ENCODE data around the gene SART3. TPM values are rescaled to one million over a fixed set of nuclear protein-coding genes. Genes with fewer than 3 reads are reported as not detected.

The SART3 gene
- total RNA-seq, 1 donor from 2014 or later = 74.5 TPM

DNA sequence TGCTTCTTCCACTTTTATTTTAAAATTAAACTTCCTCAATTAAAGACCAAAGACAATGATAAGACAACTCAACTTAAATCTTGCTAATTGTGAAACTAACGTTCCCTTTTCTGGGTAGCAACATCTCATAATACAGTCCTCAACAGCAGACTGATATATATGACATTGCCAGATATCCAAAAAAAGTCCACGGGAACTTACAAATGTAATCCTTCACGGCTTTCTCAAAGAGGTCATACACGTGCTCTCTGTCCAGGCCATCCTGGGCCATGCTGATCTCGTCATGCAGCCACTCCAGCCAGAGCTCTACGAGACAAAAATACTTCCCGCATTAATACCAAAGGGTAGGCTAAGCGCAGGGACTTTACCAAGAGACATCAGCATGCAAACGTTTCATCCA is 13.3 kb downstream of the SART3 start:
- Mint-ChIP-seq H3K27ac (no peak overlapping the region), H3K4me3 (ENCODE audit: low read depth) (no peak overlapping the region), H3K9me3 (ENCODE audit: low read depth) (no peaks in the 10 kb centered on the region), H3K27me3 (no peaks in the 10 kb centered on the region), H3K36me3 (ENCODE audit: insufficient read depth) (peaks cover 23% of the 10 kb centered on the region), H3K4me1 (ENCODE audit: low read depth) (no peaks in the 10 kb centered on the region)
- TF ChIP-seq, protein P1, sequence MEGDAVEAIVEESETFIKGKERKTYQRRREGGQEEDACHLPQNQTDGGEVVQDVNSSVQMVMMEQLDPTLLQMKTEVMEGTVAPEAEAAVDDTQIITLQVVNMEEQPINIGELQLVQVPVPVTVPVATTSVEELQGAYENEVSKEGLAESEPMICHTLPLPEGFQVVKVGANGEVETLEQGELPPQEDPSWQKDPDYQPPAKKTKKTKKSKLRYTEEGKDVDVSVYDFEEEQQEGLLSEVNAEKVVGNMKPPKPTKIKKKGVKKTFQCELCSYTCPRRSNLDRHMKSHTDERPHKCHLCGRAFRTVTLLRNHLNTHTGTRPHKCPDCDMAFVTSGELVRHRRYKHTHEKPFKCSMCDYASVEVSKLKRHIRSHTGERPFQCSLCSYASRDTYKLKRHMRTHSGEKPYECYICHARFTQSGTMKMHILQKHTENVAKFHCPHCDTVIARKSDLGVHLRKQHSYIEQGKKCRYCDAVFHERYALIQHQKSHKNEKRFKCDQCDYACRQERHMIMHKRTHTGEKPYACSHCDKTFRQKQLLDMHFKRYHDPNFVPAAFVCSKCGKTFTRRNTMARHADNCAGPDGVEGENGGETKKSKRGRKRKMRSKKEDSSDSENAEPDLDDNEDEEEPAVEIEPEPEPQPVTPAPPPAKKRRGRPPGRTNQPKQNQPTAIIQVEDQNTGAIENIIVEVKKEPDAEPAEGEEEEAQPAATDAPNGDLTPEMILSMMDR (IDR thresholded peaks at IDR 0.05; ENCODE audit: unreplicated experiment) = no peak
- DNase-seq (ENCODE audit: low spot score, unreplicated experiment) = no peak

DNA sequence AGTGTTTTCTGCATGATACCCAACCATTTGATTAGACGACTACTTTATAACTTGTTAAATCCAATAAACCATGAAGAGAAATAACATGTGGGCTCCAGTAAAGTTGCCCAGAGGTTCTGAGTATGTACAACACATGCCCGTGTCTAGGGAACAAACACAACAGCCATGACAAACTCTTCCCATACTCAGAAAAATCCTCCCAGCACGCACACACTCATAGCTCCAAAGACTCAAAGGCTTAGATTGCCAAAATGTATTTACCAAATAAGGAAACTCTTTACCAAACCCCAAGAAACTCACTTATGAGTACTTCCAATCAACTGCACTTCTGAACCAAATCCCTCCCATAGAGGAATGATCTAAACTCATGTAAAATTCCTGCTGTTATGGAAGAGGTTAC is 17.3 kb downstream of the SART3 start:
- TF ChIP-seq, protein P1 (IDR thresholded peaks at IDR 0.05; ENCODE audit: unreplicated experiment) = no peak
- H3K4me1 Mint-ChIP-seq (ENCODE audit: low read depth) = peaks cover 2% of the 10 kb centered on the region
- H3K9me3 Mint-ChIP-seq (ENCODE audit: low read depth) = no peaks in the 10 kb centered on the region
- no peak overlapping the region for H3K4me3 Mint-ChIP-seq (ENCODE audit: low read depth)
- H3K27me3 Mint-ChIP-seq = no peaks in the 10 kb centered on the region
- H3K36me3 Mint-ChIP-seq (ENCODE audit: insufficient read depth) = peaks cover 23% of the 10 kb centered on the region
- H3K27ac Mint-ChIP-seq = peak overlapping the region; percentile 18
- DNase-seq (ENCODE audit: low spot score, unreplicated experiment) = no peak

DNA sequence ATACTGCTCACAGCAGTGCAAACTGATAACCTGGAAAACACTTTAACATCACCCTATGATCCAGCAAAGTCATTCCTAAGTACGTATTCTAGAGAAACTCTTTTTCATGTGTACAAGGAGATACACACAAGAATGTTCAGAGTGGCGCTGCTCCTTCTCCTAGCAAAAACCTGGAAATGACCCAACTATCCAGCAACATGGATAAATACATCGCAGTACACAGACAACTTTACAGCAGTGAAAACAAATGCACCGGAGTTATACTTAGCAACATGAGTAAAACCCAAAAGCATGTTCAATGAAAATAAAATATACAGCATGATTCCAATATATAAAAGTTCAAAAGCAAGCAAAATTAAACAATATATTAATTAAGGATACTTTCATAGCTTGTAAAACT is 18.7 kb downstream of the SART3 start:
- Mint-ChIP-seq H3K27me3 (no peaks in the 10 kb centered on the region), H3K4me3 (ENCODE audit: low read depth) (no peak overlapping the region), H3K27ac (no peak overlapping the region), H3K36me3 (ENCODE audit: insufficient read depth) (peaks cover 17% of the 10 kb centered on the region), H3K4me1 (ENCODE audit: low read depth) (peaks cover 2% of the 10 kb centered on the region), H3K9me3 (ENCODE audit: low read depth) (no peaks in the 10 kb centered on the region)
- TF ChIP-seq, protein P1 (IDR thresholded peaks at IDR 0.05; ENCODE audit: unreplicated experiment) = no peak
- DNase-seq (ENCODE audit: low spot score, unreplicated experiment) = no peak

DNA sequence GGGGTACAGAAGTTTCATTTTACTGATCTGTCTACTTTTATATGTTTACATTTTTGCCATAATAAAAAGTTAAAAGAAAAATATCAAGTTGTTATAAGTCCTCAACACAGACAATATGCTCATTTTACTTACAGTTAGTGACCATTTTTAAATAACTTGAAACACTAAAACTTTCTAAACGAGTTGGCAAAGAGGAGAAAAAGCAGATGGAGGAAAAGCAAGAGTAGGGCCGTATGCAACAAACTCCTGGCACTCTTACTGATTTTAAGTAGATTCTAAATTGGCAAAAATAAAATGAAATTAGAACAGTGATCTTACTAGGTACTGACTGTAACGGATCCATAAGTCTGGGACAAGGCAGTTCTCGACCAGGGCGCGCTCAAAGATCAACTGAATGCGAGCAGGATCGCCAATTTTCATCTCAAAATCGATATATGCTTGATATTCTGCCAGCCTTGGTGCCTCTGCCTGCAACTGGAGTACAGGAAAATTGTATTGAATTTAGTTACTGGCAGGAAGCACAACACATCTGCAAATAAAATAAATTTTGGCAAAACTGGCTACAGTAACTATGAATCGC is 22.3 kb downstream of the SART3 start:
- Mint-ChIP-seq H3K27me3 (no peaks in the 10 kb centered on the region), H3K4me3 (ENCODE audit: low read depth) (no peak overlapping the region), H3K9me3 (ENCODE audit: low read depth) (no peaks in the 10 kb centered on the region), H3K27ac (no peak overlapping the region), H3K4me1 (ENCODE audit: low read depth) (peaks cover 2% of the 10 kb centered on the region), H3K36me3 (ENCODE audit: insufficient read depth) (peaks cover 12% of the 10 kb centered on the region)
- no peak for DNase-seq (ENCODE audit: low spot score, unreplicated experiment)
- TF ChIP-seq, protein P1 (IDR thresholded peaks at IDR 0.05; ENCODE audit: unreplicated experiment) = no peak

DNA sequence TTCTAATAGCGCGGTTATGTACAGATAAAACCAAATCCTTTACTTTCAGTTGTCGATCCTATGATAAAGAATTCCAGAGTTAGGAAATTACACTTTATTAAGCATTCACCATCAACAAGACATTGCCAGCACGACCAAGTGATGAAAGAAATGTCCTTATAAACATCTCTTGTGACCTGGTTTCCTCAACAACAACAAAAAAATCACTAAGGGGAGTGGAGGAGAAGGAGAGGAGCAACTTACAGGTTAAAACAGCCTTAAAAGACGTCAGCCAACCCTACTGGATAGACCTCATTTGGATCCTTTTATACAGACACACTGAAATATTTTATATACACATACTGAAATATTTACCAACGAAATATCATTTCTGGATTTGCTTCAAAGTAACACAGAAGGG is 22.8 kb downstream of the SART3 start:
- no peak for DNase-seq (ENCODE audit: low spot score, unreplicated experiment)
- TF ChIP-seq, protein P1 (IDR thresholded peaks at IDR 0.05; ENCODE audit: unreplicated experiment) = no peak
- H3K36me3 Mint-ChIP-seq (ENCODE audit: insufficient read depth) = peaks cover 11% of the 10 kb centered on the region
- no peak overlapping the region for H3K4me3 Mint-ChIP-seq (ENCODE audit: low read depth)
- no peaks in the 10 kb centered on the region for H3K27me3 Mint-ChIP-seq
- peak overlapping the region; percentile 5 for H3K27ac Mint-ChIP-seq
- H3K9me3 Mint-ChIP-seq (ENCODE audit: low read depth) = no peaks in the 10 kb centered on the region
- peaks cover 2% of the 10 kb centered on the region for H3K4me1 Mint-ChIP-seq (ENCODE audit: low read depth)

Data from progenitor cell of endocrine pancreas (in vitro differentiated cells).